NOMO-1 treated with DMSO at 0.1 percent for 48 hours (cell line): ENCODE results near the gene EDC4.

Experiments
- DNase-seq: peaks from one replicate; lab custom pipeline; 2025; ENCODE audit not compliant: unreplicated experiment; lab: John Stamatoyannopoulos, UW

The EDC4 gene

DNA sequence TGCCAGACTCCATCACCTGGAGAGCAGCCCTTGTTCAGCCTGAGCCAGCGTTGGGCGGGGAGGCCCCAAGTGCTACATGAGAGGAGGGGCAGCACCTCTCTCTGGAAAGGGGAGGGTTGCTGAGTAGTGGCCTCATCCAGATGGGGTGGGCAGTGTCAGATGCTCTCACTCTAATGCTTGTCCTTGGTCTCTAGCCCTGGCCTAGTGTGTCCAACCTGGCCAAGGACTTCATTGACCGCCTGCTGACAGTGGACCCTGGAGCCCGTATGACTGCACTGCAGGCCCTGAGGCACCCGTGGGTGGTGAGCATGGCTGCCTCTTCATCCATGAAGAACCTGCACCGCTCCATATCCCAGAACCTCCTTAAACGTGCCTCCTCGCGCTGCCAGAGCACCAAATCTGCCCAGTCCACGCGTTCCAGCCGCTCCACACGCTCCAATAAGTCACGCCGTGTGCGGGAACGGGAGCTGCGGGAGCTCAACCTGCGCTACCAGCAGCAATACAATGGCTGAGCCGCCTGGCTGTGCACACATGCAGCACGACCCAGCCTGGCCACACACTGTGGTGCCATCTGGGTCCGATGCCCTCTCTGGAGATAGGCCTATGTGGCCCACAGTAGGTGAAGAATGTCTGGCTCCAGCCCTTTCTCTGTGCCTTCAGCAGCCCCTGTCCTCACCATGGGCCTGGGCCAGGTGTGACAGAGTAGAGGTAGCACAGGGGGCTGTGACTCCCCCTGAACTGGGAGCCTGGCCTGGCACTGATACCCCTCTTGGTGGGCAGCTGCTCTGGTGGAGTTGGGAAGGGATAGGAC is 54.5 kb downstream of the EDC4 start:
- no peak for DNase-seq

DNA sequence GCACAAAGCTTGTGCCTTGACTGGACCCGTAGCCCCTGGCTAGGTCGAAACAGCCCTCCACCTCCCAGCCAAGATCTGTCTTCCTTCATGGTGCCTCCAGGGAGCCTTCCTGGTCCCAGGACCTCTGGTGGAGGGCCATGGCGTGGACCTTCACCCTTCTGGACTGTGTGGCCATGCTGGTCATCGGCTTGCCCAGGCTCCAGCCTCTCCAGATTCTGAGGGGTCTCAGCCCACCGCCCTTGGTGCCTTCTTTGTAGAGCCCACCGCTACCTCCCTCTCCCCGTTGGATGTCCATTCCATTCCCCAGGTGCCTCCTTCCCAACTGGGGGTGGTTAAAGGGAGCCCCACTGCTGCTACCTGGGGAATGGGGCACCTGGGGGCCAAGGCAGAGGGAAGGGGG is 55.3 kb downstream of the EDC4 start:
- no peak for DNase-seq

DNA sequence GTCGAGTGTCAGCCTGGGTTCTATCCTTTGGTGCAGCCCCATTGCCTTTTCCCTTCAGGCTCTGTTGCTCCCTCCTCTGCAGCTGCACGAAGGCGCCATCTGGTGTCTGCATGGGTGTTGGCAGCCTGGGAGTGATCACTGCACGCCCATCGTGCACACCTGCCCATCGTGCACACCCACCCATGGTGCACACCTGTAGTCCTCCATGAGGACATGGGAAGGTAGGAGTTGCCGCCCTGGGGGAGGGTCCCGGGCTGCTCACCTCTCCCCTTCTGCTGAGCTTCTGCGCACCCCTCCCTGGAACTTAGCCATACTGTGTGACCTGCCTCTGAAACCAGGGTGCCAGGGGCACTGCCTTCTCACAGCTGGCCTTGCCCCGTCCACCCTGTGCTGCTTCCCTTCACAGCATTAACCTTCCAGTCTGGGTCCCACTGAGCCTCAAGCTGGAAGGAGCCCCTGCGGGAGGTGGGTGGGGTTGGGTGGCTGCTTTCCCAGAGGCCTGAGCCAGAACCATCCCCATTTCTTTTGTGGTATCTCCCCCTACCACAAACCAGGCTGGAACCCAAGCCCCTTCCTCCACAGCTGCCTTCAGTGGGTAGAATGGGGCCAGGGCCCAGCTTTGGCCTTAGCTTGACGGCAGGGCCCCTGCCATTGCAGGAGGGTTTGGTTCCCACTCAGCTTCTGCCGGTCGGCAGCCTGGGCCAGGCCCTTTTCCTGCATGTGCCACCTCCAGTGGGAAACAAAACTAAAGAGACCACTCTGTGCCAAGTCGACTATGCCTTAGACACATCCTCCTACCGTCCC is 55.9 kb downstream of the EDC4 start:
- peak; percentile 35 for DNase-seq

GRCh38 chr16:67930191-67930590 is 57.3 kb downstream of the EDC4 start:
- no peak for DNase-seq

- no peak for DNase-seq
Measured at GRCh38 chr16:67930678-67931211, 57.9 kb downstream of the EDC4 start.
